PC-9 (cell line): ENCODE measurements around the gene AUTS2. TPM values are rescaled to one million over a fixed set of nuclear protein-coding genes. Genes with fewer than 3 reads are reported as not detected.

Experiments
- BruUV-seq: library from RNA; stranded (reverse); fragments of 400-500 nt; replicated peaks from 2 replicates; lab custom pipeline; 2021; lab: Mats Ljungman, UMichigan
- CTCF ChIA-PET: fragments of 300-600 bp; sonication (Branson Sonifier 250); formaldehyde crosslinking; loops from one replicate; lab custom pipeline; 2022; ENCODE audit warnings: antibody characterized with exemption; lab: Charles Lee
- POLR2A ChIA-PET: fragments of 300-600 bp; sonication (Branson Sonifier 250); formaldehyde crosslinking; loops from one replicate; lab custom pipeline; 2022; ENCODE audit warnings: antibody characterized with exemption; ENCODE audit not compliant: unreplicated experiment; lab: Charles Lee
- DNase-seq, 2 experiments: peaks; one replicate each; pipeline versions ENCODE4 v3.0.0 to v3.0.0-alpha.2; 2015 to 2022; ENCODE audit warnings: mixed read lengths in 1 of 2
- H2AFZ ChIP-seq: fragments of 200-600 bp; sonication (generic); 2 replicates; pipeline ENCODE4 v1.8.1; 2017; ENCODE audit warnings: antibody characterized with exemption
- H3F3A ChIP-seq: fragments of 200-600 bp; sonication (generic); 2 replicates; pipeline ENCODE4 v1.8.1; 2017; ENCODE audit warnings: antibody characterized with exemption, mild to moderate bottlenecking, low read depth; ENCODE audit not compliant: insufficient read depth
- H3K27ac ChIP-seq: fragments of 200-600 bp; sonication (generic); 2 replicates; pipeline ENCODE4 v1.6.1; 2016; ENCODE audit warnings: mixed run types
- H3K27me3 ChIP-seq: fragments of 200-600 bp; sonication (generic); 2 replicates; pipeline ENCODE4 v1.6.1; 2016; ENCODE audit warnings: low read depth, mixed run types; ENCODE audit not compliant: insufficient read depth
- H3K36me3 ChIP-seq: fragments of 200-600 bp; sonication (generic); 2 replicates; pipeline ENCODE4 v1.6.1; 2016; ENCODE audit warnings: low read depth, mixed run types
- H3K4me1 ChIP-seq: fragments of 200-600 bp; sonication (generic); replicated peaks from 2 replicates; pipeline ENCODE4 v1.6.1; 2016; ENCODE audit warnings: mixed run types; ENCODE audit not compliant: insufficient read depth
- H3K4me2 ChIP-seq: fragments of 200-600 bp; sonication (generic); 2 replicates; pipeline ENCODE4 v1.6.1; 2017; ENCODE audit warnings: mixed run types
- H3K4me3 ChIP-seq: fragments of 200-600 bp; sonication (generic); 2 replicates; pipeline ENCODE4 v1.6.1; 2016; ENCODE audit warnings: mixed run types
- H3K79me2 ChIP-seq: fragments of 200-600 bp; sonication (generic); 2 replicates; pipeline ENCODE4 v1.6.1; 2017; ENCODE audit warnings: low read depth, mixed run types
- H3K9me2 ChIP-seq: fragments of 200-600 bp; sonication (generic); 2 replicates; pipeline ENCODE4 v1.8.1; 2017; ENCODE audit warnings: mild to moderate bottlenecking; ENCODE audit not compliant: insufficient read depth
- H3K9me3 ChIP-seq: fragments of 200-600 bp; sonication (generic); 2 replicates; pipeline ENCODE4 v1.8.1; 2016; ENCODE audit warnings: low read depth; ENCODE audit not compliant: insufficient read depth
- H4K20me1 ChIP-seq: fragments of 200-600 bp; sonication (generic); 2 replicates; pipeline ENCODE4 v1.8.1; 2017; ENCODE audit not compliant: insufficient read depth
- EZH2 ChIP-seq: fragments of 200-600 bp; sonication (generic); IDR thresholded peaks from 2 replicates; pipeline ENCODE4 v1.8.0; 2017; ENCODE audit warnings: antibody characterized with exemption, low read depth
- intact Hi-C: fragments of 100-400 bp; cut with micrococcal nuclease; formaldehyde crosslinking; loops from one replicate; pipeline ENCODE4 v1.10.0; 2022; ENCODE audit not compliant: unreplicated experiment
- total RNA-seq: library from RNA; stranded (reverse); gene quantifications from 2 replicates; pipeline ENCODE4 v1.2.3, GENCODE V29; 2021
- TF ChIP-seq, protein P1 (sequence below): fragments of 200-600 bp; sonication (generic); conservative IDR thresholded peaks from 2 replicates; pipeline ENCODE4 v1.6.1; 2017; ENCODE audit warnings: mixed run types, antibody characterized with exemption, mild to moderate bottlenecking, moderate library complexity

The AUTS2 gene
- total RNA-seq, 1 experiment from 2014 or later, result not detected

GRCh38 chr7:70791341-70791740, 1193.1 kb downstream of the AUTS2 start:
- no peak for DNase-seq
- no TSS peak for BruUV-seq
- no peak for TF ChIP-seq EZH2
- no peak overlapping the region for H3K27ac ChIP-seq
- no peaks in the 10 kb centered on the region for H3K36me3 ChIP-seq
- H3K4me3 ChIP-seq, result no peak overlapping the region
- POLR2A ChIA-PET, result no interaction called here
- no peaks in the 10 kb centered on the region for H3K9me3 ChIP-seq
- H3K79me2 ChIP-seq, result no peaks in the 10 kb centered on the region
- H3K9me2 ChIP-seq, result no peaks in the 10 kb centered on the region
- no peaks in the 10 kb centered on the region for H3K4me1 ChIP-seq
- CTCF ChIA-PET, result no interaction called here
- H4K20me1 ChIP-seq, result no peaks in the 10 kb centered on the region
- no peaks in the 10 kb centered on the region for H3F3A ChIP-seq
- intact Hi-C loops, result no loop called here
- H3K4me2 ChIP-seq, result no peak overlapping the region
- H3K27me3 ChIP-seq, result peaks cover 72% of the 10 kb centered on the region
- H2AFZ ChIP-seq, result no peak overlapping the region

DNA sequence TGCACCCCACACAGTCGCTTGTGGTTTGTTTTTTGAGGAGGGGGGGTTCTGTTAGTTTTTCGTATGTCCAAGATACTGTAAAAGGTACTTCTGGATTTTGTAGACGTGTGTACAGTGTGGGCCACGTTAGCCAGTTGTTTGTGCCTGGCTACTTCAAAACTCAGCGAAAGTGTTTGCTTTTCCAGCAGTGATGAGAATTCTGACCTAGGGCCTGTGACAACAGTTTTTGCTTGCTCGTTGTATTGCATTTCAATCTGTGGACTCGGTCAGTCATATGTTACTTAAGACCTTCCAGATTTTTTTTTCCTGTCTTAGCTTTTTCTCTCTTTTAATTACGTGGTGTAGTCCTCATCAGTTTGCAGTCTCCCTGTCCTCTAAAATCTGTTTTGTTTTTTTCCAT, 1194.8 kb downstream of the AUTS2 start:
- no peaks in the 10 kb centered on the region for H3K36me3 ChIP-seq
- H2AFZ ChIP-seq, result no peak overlapping the region
- H4K20me1 ChIP-seq, result no peaks in the 10 kb centered on the region
- H3F3A ChIP-seq, result no peaks in the 10 kb centered on the region
- H3K27me3 ChIP-seq, result peaks cover 69% of the 10 kb centered on the region
- no peak overlapping the region for H3K27ac ChIP-seq
- ChIA-PET POLR2A (no interaction called here), CTCF (interaction anchor here (0.6 kb wide), 2 partner anchors 894 to 1227 kb away, joined by 3 read pairs; no protein-coding TSS in a partner anchor)
- TF ChIP-seq, protein P1, sequence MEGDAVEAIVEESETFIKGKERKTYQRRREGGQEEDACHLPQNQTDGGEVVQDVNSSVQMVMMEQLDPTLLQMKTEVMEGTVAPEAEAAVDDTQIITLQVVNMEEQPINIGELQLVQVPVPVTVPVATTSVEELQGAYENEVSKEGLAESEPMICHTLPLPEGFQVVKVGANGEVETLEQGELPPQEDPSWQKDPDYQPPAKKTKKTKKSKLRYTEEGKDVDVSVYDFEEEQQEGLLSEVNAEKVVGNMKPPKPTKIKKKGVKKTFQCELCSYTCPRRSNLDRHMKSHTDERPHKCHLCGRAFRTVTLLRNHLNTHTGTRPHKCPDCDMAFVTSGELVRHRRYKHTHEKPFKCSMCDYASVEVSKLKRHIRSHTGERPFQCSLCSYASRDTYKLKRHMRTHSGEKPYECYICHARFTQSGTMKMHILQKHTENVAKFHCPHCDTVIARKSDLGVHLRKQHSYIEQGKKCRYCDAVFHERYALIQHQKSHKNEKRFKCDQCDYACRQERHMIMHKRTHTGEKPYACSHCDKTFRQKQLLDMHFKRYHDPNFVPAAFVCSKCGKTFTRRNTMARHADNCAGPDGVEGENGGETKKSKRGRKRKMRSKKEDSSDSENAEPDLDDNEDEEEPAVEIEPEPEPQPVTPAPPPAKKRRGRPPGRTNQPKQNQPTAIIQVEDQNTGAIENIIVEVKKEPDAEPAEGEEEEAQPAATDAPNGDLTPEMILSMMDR, result no peak
- TF ChIP-seq EZH2, result no peak
- no peaks in the 10 kb centered on the region for H3K79me2 ChIP-seq
- no TSS peak for BruUV-seq
- H3K9me3 ChIP-seq, result no peaks in the 10 kb centered on the region
- H3K4me3 ChIP-seq, result no peak overlapping the region
- no peak for DNase-seq
- H3K4me1 ChIP-seq, result no peaks in the 10 kb centered on the region
- H3K4me2 ChIP-seq, result no peak overlapping the region
- intact Hi-C loops, result no loop called here
- H3K9me2 ChIP-seq, result no peaks in the 10 kb centered on the region

- H3K27ac ChIP-seq, result no peak overlapping the region
- no peak overlapping the region for H3K4me3 ChIP-seq
- ChIA-PET POLR2A (no interaction called here), CTCF (no interaction called here)
- H3F3A ChIP-seq, result no peaks in the 10 kb centered on the region
- intact Hi-C loops, result no loop called here
- TF ChIP-seq, protein P1, result no peak
- no peak for TF ChIP-seq EZH2
- H3K27me3 ChIP-seq, result peaks cover 68% of the 10 kb centered on the region
- H3K9me2 ChIP-seq, result no peaks in the 10 kb centered on the region
- H3K4me1 ChIP-seq, result no peaks in the 10 kb centered on the region
- H4K20me1 ChIP-seq, result no peaks in the 10 kb centered on the region
- no peaks in the 10 kb centered on the region for H3K79me2 ChIP-seq
- no peak overlapping the region for H2AFZ ChIP-seq
- H3K9me3 ChIP-seq, result no peaks in the 10 kb centered on the region
- no peak overlapping the region for H3K4me2 ChIP-seq
- H3K36me3 ChIP-seq, result no peaks in the 10 kb centered on the region
- BruUV-seq, result no TSS peak
- DNase-seq, result no peak
Measured at GRCh38 chr7:70793821-70794220, 1195.5 kb downstream of the AUTS2 start.

GRCh38 chr7:70794962-70795361, 1196.7 kb downstream of the AUTS2 start:
- H3F3A ChIP-seq, result no peaks in the 10 kb centered on the region
- no peak overlapping the region for H3K4me2 ChIP-seq
- TF ChIP-seq, protein P1, result no peak
- no peak for TF ChIP-seq EZH2
- H3K36me3 ChIP-seq, result no peaks in the 10 kb centered on the region
- H3K9me3 ChIP-seq, result no peaks in the 10 kb centered on the region
- no peaks in the 10 kb centered on the region for H3K9me2 ChIP-seq
- H3K79me2 ChIP-seq, result no peaks in the 10 kb centered on the region
- no peak overlapping the region for H2AFZ ChIP-seq
- no peak for DNase-seq
- intact Hi-C loops, result no loop called here
- no TSS peak for BruUV-seq
- no peaks in the 10 kb centered on the region for H3K4me1 ChIP-seq
- ChIA-PET POLR2A (no interaction called here), CTCF (no interaction called here)
- no peak overlapping the region for H3K27ac ChIP-seq
- H3K27me3 ChIP-seq, result peaks cover 58% of the 10 kb centered on the region
- no peak overlapping the region for H3K4me3 ChIP-seq
- H4K20me1 ChIP-seq, result no peaks in the 10 kb centered on the region
